Stimulated activated CD4-positive, alpha-beta T cell treated with anti-CD3 and anti-CD28 coated beads, Interleukin-4, amount 100 ng/mL, for 1 hour (primary cell): ENCODE data around the gene ZHX3.
"Not testable (repeated sequence)": the region's sequence is repeated elsewhere in the genome, so short reads cannot be mapped to it uniquely, and the experiment has no call there.

Experiments
- DNase-seq: peaks from one replicate; pipeline ENCODE4 v3.0.0-alpha.2; 2020

ZHX3 gene

GRCh38 chr20:41331731-41332130, 14.2 kb upstream of the ZHX3 start:
- no peak for DNase-seq

- no peak for DNase-seq
Observed at GRCh38 chr20:41330941-41331340, 13.4 kb upstream of the ZHX3 start.

- DNase-seq: no peak
Observed at GRCh38 chr20:41330343-41330720, 12.8 kb upstream of the ZHX3 start.

- DNase-seq: peak; percentile 65
Observed at GRCh38 chr20:41329435-41330342, 12.2 kb upstream of the ZHX3 start.

- no peak for DNase-seq
Observed at GRCh38 chr20:41327178-41327577, 9.6 kb upstream of the ZHX3 start.

- no peak for DNase-seq
Observed at GRCh38 chr20:41320976-41321375, 3.4 kb upstream of the ZHX3 start.

GRCh38 chr20:41320441-41320840, 2.9 kb upstream of the ZHX3 start:
- DNase-seq: no peak

- no peak for DNase-seq
Observed at GRCh38 chr20:41318271-41318649, 729 bp upstream of the ZHX3 start.

GRCh38 chr20:41316602-41317545, 657 bp downstream of the ZHX3 start:
- peak; percentile 82 for DNase-seq

- DNase-seq: no peak
Observed at GRCh38 chr20:41316051-41316450, 1.5 kb downstream of the ZHX3 start.

- no peak for DNase-seq
Observed at GRCh38 chr20:41314386-41314785, 3.1 kb downstream of the ZHX3 start.

GRCh38 chr20:41312009-41312408, 5.5 kb downstream of the ZHX3 start:
- not testable (repeated sequence) for DNase-seq

GRCh38 chr20:41309817-41310216, 7.7 kb downstream of the ZHX3 start:
- DNase-seq: no peak

GRCh38 chr20:41308726-41309413, 8.7 kb downstream of the ZHX3 start:
- no peak for DNase-seq

- no peak for DNase-seq
Observed at GRCh38 chr20:41308290-41308711, 9.2 kb downstream of the ZHX3 start.

GRCh38 chr20:41307021-41307420, 10.5 kb downstream of the ZHX3 start:
- no peak for DNase-seq

GRCh38 chr20:41306061-41306727, 11.3 kb downstream of the ZHX3 start:
- DNase-seq: no peak

GRCh38 chr20:41304424-41305079, 13.0 kb downstream of the ZHX3 start:
- DNase-seq: no peak

- DNase-seq: no peak
Observed at GRCh38 chr20:41304002-41304401, 13.5 kb downstream of the ZHX3 start.

GRCh38 chr20:41300886-41301285, 16.6 kb downstream of the ZHX3 start:
- no peak for DNase-seq

GRCh38 chr20:41300383-41300782, 17.1 kb downstream of the ZHX3 start:
- no peak for DNase-seq

- no peak for DNase-seq
Observed at GRCh38 chr20:41299899-41300298, 17.6 kb downstream of the ZHX3 start.
